GM18507 (cell line): ENCODE results near the gene OR5K2.
A peak's percentile ranks its signal among the peaks of the same experiment; 100 is the strongest.

Experiments
- DNase-seq: peaks from one replicate; pipeline ENCODE4 v3.0.0; 2011; ENCODE audit warnings: low read depth; ENCODE audit not compliant: insufficient read length; ENCODE audit errors: extremely low spot score
- FAIRE-seq: peaks from 2 replicates; lab custom pipeline; 2011; peaks lifted over from hg19 to GRCh38; lab: Jason Lieb, UNC

The OR5K2 gene

DNA sequence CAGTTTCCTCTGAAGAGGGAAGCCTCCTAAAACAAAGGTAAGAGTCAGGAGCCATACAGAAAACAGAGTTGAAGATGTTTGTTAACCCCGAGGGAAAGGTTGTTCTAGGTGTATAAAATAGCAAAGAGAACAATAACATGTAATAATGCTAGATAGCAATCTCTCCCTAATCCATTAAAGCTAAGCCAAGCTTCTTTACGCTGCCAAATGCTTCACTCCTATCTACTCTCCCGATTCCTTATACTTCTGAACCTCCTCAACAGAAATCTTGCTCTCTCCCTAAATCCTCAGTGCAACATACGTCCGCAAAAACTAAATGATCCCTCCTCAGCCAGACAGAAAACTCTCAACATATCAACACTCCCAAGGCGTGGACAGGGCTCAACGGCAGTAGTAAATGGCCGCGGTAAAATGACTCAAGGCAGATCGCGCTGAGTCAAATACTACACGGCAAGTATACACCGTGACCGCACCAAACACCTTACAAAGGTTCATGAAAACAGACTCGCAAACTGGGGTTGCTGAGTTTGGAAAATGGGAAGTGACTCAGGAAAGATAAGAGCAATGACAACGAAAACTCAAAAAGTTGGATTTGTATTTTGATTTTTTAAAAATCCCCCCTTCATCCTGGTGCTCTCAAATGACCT is 24.5 kb downstream of the OR5K2 start:
- DNase-seq = no peak
- no peak for FAIRE-seq

DNA sequence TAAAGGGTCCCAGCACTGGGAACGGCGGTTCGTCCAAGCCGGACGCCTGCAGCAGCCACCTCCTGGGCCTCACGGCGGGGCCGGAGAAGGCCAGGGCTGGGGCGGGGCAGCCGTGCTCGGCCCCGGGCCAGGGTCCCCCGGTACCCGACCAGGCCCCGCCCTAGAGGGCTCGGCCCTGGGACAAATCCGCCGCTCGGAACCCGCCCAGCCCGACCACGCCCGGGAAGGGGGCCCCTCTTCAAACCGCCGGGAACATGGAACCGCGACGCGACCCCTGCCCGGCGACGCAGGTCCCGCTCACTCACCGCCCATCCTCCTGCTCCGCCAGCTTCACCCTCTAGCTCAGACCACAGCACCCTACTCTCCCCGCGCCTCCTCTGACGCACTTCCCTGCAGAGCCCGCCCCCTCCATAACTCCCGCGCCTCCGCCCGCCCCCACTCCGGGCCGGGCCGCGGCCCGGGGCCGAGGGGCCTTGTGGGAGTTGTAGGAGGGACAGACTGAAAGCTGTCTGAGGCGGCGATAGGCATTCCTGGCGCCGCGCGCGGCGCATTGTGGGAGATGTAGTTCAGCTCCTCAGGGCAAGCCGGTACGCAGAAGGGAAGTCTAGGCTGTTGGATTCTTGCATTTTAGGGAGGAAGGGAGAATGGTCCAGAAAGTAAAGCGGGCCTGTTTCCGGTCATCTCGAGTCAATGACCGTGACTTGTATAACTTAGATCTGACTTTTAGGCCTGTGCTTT is 25.2 kb downstream of the OR5K2 start, which contains the start of gene CLDND1:
CLDND1 (minus strand) TSS at position 359 of the 738 bp plus-strand sequence. CDS start 1,478 bp downstream, outside the sequence.
- DNase-seq = peak; percentile 84

DNA sequence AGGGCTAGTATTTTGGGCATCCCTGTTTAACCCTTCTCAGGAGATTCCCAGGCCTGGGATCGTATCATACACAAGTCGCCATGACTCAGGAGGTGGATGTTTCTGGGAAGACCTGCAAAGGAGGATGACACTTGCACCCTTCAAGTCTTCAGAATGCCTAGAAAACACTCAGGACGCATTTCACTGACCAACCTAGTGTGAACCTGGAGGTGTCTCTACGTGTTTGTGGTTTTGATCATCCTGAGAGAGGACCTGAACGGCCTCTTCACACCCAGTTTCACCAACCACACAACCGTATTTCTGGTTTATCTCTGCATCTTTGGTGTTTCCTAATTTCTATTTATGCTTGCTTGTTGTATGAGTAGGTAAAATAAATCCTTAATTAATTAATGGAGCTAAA is 28.0 kb downstream of the OR5K2 start:
- no peak for DNase-seq
- FAIRE-seq = peak; percentile 96

More for the DNA sequence above, 25.2 kb downstream of the OR5K2 start, which contains the start of gene CLDND1:
- peak; percentile 99 for FAIRE-seq

DNA sequence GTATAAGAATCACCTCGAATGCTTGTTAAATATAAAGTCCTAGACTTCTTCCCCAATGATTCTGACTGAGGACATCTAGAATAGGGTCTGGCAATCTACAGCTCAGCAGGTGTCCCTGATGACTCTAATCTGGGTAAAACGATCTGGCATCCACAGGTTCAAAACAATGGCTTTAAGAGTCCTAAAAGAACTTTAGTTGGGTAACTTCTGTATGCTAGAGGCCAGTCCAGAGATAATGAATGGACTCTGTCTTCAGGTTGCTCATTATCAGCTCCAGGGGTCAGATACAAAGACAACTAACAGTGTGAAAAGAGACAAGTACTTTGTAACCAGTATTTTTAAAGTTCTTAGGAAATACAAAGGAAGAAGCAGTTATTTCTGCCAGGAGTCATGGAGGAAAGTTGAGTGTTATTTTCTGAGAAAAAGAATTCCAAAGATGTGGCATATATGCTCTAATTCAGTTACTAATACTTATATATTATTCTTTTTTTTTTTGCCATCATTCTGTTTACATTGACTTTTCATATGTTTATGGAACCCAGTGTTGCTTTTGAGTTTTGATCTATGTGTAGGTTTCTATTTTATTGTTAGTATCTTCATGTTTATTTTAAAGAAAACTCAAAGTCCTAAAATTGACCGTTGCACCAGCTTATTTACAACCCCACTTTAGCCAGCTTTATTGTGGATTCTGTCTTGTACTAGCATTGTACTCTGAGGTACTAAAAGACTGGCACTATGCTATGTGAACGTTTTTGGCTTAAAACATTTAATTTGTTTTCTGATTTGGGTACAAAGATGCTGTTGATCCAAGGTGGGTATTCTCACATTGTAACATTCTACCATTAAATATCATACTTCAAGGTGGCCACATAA is 31.2 kb downstream of the OR5K2 start:
- DNase-seq = no peak
- FAIRE-seq = peak; percentile 64

DNA sequence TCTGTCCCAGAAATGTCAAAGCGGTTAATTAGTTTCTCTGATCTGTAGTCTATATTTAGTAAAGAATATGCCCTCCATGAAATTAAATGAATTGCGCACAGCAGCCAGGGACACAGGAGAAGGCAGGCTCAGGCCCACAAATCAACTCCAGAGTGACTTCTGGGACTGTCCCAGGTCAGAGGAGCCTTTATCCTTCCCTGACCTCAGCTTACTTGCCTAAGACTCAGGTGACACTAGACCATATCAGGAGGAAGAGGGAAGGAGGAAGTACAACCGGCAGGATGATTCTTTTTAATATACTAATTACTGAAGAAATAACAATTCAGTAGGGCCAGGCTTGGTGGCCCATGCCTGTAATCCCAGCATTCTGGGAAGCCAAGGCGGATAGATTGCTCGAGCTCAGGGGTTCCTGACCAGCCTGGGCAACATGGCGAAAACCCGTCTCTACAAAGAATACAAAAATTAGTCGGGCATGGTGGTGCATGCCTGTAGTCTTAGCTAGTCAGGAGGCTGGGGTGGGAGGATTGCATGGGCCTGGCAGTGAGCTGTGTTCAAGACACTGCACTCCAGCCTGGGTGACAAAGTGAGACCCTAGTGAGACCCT is 32.5 kb downstream of the OR5K2 start:
- DNase-seq (no peak), FAIRE-seq (no peak)

DNA sequence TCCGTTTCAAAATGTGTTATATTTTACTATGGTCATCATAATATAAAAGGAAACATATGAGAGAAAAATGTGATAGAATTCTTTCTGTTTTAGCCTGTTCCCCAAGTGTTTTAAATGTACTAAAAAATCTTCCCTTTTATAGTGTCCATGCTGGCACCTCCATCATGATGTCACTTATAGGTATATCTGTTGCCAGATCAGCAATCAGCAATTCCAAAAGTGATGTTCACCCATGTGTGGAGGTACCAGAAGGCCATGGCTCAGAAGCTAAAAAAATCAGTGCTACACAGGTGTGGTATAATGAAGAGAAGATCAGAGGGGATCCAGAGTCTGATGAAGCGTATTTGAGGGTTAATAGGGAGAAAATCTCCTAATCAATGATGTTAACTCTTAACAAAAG is 33.2 kb downstream of the OR5K2 start:
- DNase-seq = no peak
- FAIRE-seq = no peak

DNA sequence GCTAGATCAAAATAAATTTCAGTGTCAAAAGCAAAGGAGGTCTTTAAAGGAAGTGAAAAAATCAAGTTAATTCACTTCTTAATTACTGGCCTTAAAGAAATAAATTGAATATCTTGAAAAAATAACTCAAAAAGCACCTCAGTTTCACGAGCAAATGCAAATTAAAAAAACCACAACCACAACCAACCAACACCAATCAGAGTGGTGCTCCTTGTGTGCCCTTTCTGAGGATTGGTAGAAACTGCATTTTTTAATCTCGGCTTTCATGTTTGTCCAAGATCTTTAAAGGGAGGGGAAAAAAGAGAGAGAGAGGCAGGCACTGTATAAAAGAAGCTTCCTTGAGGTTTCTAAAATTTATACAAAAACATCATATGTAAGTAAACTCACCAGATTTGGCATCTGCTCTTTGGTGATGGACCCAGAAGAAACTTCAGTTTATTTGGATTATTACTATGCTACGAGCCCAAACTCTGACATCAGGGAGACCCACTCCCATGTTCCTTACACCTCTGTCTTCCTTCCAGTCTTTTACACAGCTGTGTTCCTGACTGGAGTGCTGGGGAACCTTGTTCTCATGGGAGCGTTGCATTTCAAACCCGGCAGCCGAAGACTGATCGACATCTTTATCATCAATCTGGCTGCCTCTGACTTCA is 34.3 kb downstream of the OR5K2 start, which contains the start of gene GPR15:
GPR15 (plus strand) TSS at position 357 of the 653 bp plus-strand sequence; CDS start at position 413, 56 bp downstream.
- DNase-seq = no peak
- FAIRE-seq = peak; percentile 95

DNA sequence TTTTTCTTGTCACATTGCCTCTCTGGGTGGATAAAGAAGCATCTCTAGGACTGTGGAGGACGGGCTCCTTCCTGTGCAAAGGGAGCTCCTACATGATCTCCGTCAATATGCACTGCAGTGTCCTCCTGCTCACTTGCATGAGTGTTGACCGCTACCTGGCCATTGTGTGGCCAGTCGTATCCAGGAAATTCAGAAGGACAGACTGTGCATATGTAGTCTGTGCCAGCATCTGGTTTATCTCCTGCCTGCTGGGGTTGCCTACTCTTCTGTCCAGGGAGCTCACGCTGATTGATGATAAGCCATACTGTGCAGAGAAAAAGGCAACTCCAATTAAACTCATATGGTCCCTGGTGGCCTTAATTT is 34.8 kb downstream of the OR5K2 start:
- DNase-seq (no peak), FAIRE-seq (no peak)

DNA sequence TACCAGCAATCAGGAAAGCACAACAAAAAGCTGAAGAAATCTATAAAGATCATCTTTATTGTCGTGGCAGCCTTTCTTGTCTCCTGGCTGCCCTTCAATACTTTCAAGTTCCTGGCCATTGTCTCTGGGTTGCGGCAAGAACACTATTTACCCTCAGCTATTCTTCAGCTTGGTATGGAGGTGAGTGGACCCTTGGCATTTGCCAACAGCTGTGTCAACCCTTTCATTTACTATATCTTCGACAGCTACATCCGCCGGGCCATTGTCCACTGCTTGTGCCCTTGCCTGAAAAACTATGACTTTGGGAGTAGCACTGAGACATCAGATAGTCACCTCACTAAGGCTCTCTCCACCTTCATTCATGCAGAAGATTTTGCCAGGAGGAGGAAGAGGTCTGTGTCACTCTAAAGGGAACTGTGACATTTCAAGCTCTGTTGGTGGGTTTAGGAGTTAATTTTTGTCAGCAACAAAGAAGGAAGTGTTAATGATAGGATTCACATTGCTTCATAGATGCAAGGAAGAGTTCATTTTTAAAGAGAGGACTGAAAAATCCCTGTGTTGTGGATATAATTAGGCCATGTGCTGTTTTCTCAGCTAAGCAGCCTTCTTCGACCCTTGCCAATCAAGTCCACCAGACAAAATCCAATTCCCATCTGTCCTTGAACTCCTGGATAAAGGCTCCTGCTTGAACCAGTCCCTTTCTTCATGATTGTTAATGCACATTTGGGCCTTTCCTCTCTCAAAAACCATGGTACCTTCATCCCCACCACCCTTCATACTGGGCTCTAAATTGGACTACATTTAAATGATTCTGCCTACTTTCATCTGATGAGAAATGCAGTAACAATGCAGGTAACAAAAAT is 35.5 kb downstream of the OR5K2 start:
- DNase-seq (no peak), FAIRE-seq (no peak)

DNA sequence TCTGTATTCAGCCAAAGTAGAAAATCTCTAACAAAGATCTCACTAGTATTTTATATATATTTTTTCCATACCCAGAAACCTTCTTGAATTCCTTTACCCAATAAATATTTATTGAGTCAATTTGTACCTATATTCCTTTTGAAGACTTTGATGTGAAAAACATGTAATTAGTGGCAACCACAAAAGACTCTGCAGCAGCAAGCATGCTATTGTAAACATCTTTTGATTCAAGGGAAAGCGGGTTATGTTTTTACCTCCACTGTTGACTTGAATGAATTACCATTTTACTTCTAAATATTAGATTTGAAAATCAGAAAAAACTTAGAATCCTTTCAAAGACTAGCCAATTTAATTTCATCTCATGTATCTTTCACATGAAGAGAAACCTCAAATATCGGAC is 36.7 kb downstream of the OR5K2 start:
- DNase-seq (no peak), FAIRE-seq (peak; percentile 57)

DNA sequence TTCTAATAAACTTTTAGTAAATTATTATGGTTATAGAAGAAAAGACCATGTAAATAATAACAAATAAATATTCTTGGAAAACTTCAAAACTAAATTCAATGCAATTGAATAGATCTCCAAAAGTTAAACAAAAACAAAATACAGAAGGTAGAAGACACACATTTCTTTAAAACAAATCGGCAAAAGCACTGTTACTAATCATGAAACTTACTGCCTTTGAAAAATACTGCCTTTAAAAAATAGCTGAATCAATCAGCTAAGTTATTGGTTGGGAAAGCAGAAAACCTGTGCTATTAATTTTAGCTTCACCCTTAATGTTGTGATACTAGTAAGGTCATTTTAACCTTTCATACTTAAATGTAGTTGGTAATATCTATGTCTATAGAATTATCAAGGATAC is 37.3 kb downstream of the OR5K2 start:
- peak; percentile 33 for FAIRE-seq
- DNase-seq = no peak

DNA sequence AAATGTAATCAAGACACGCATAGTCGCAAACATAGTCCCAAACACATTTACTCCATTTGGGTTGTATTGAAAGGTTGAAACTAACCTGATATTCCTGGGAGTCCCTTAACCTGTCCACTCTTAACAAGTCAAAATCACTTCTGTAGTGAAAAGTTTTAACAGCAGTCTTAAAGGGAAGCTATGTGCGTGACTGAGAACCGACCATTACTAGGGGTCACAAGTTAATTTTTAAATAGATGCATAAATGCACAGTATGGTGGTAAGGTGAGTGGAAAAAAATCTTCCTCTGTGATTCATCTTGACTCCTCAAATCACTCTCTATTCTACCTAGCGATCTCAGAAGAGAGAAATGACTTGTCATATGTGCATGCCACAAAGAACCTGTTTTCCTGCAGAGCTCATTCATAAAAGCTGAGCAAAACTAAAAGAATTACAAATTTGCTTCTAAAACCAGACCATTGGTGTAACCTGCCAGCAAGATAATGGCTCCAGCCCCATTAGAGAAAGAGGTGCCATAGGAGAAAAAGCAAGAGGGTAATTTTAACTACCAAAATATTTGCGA is 39.1 kb downstream of the OR5K2 start:
- peak; percentile 99 for FAIRE-seq
- no peak for DNase-seq

DNA sequence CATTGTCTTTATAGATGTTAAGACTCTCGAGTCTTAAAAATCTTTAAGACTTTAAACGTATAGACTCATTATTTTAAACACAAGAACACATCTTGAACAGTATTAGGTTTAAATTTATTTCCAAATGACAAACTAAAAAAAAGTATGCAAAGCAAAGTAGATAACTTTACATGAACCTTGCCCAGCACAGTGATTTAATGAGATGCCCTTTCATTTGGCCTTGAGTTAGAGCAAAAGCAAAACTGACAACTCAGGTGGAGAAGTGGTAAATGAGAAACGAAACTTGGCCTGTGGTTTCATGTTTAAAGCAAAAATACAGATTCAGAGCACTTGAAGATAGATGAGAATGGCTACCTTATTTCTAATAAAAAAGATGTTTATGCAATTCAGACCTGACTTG is 42.9 kb downstream of the OR5K2 start:
- FAIRE-seq = peak; percentile 98
- no peak for DNase-seq

DNA sequence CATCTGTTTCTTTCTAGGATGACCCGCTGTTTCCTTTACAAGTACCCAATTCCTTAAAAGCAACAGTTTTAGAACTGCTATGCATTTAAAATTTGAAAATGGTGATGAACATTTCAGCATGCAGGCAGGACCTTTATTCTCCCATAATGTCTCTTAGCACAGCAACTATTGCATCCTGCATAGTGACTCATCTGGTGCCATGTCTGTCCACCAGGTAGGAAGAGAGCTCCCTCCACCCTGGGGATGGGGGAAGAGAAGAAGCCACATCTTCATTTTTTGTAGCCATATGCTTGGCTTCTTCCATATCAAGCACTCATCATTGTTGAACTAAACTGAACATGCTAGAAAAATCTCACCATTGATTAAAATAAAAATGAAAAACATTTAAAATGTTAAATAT is 44.2 kb downstream of the OR5K2 start:
- DNase-seq (no peak), FAIRE-seq (peak; percentile 63)

DNA sequence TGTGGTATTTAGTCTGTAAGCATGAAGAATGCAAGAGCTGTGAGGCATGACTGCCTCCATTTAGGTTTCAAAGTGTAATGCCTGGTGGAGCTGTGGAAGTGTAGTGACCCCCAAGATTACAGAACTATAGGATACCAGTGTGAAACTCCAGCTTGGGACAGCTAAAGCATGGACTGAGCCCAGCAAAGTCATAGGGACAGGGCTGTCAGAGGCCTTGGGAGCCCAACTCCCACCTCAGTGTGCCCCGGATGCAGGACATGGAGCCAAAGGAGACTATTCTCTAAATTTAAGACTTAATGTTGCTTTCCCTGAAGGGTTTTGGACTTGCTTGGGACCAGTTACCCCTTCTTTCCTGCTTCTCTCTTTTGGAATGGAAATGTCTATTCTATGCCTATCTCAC is 45.1 kb downstream of the OR5K2 start:
- no peak for FAIRE-seq
- no peak for DNase-seq

DNA sequence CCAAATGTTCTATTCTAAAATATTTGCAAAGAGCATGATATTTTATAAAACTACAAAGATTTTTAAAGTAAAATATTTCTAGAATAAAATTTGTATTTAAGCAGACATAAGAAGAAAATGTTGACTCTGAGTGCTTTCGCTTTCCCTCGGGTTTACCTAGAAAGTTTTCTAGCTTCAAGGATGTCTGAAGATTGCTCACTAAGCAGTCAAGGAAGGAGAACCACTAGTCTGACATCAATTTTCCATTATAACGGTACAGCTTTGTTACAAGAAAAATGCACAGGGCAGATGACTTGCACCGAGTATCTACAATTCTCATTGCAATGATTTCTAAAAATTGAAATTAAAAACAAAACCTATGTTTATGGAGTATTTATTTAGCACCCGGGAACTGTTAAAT is 48.5 kb downstream of the OR5K2 start:
- peak; percentile 85 for FAIRE-seq

More for the DNA sequence above, 48.5 kb downstream of the OR5K2 start:
- no peak for DNase-seq
